ENCODE measurements around the gene PRDM16. TPM values are rescaled to one million over a fixed set of nuclear protein-coding genes. Genes with fewer than 3 reads are reported as not detected.

PRDM16 gene
- polyA plus RNA-seq, 2 of the 4 experiments (the other 2 are of a cell fraction), result 0.03 to 0.35 TPM

GRCh38 chr1:3373175-3373574, 304.2 kb downstream of the PRDM16 start (continued):
- TF ChIP-seq BCL3 (IDR thresholded peaks at IDR 0.05) (no peak), HOXA7 (CRISPR knock-in tag; IDR thresholded peaks at IDR 0.05) (no peak)

- DNase-seq (ENCODE audit: low read depth in 1 of 2, low spot score in 1 of 2) (no peak), ATAC-seq (no peak), FAIRE-seq (no peak)
- ChIA-PET POLR2A (no interaction called here), CTCF (no interaction called here)
- 47% methylated on average over 12 of the region's 20 CpGs for WGBS (ENCODE audit: missing lambda C conversion rate)
- no peak overlapping the region for H3K4me3 ChIP-seq
- no peaks in the 10 kb centered on the region for H3K4me1 ChIP-seq
- H3K9me3 ChIP-seq, result no peaks in the 10 kb centered on the region
- no peak overlapping the region for H3K4me2 ChIP-seq
- no peak for TF ChIP-seq KDM5A (IDR thresholded peaks at IDR 0.05)
- TF ChIP-seq HOXA7 (CRISPR knock-in tag; IDR thresholded peaks at IDR 0.05), result no peak
- TF ChIP-seq FOXS1 (CRISPR knock-in tag; IDR thresholded peaks at IDR 0.05), result no peak
- TF ChIP-seq FOSB (CRISPR knock-in tag; IDR thresholded peaks at IDR 0.05), result no peak
- no peak for TF ChIP-seq MAZ (IDR thresholded peaks at IDR 0.05; ENCODE audit: borderline replicate concordance, low read depth, low read length)
- no peak for TF ChIP-seq CHD2 (IDR thresholded peaks at IDR 0.05; ENCODE audit: low read length, partially characterized antibody)
- no peak for TF ChIP-seq HEYL (CRISPR knock-in tag; IDR thresholded peaks at IDR 0.05)
- TF ChIP-seq NFE2L2 (conservative IDR thresholded peaks at IDR 0.05; ENCODE audit: low read length), result no peak
- TF ChIP-seq, protein P1, sequence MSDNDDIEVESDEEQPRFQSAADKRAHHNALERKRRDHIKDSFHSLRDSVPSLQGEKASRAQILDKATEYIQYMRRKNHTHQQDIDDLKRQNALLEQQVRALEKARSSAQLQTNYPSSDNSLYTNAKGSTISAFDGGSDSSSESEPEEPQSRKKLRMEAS (IDR thresholded peaks at IDR 0.05), result no peak
- no peak for TF ChIP-seq NR3C1 (IDR thresholded peaks at IDR 0.05)
- TF ChIP-seq ZNF302 (CRISPR knock-in tag; IDR thresholded peaks at IDR 0.05), result no peak
- no peak for TF ChIP-seq BHLHE40 (IDR thresholded peaks at IDR 0.05; ENCODE audit: low read depth, low read length)
- TF ChIP-seq, protein P2, sequence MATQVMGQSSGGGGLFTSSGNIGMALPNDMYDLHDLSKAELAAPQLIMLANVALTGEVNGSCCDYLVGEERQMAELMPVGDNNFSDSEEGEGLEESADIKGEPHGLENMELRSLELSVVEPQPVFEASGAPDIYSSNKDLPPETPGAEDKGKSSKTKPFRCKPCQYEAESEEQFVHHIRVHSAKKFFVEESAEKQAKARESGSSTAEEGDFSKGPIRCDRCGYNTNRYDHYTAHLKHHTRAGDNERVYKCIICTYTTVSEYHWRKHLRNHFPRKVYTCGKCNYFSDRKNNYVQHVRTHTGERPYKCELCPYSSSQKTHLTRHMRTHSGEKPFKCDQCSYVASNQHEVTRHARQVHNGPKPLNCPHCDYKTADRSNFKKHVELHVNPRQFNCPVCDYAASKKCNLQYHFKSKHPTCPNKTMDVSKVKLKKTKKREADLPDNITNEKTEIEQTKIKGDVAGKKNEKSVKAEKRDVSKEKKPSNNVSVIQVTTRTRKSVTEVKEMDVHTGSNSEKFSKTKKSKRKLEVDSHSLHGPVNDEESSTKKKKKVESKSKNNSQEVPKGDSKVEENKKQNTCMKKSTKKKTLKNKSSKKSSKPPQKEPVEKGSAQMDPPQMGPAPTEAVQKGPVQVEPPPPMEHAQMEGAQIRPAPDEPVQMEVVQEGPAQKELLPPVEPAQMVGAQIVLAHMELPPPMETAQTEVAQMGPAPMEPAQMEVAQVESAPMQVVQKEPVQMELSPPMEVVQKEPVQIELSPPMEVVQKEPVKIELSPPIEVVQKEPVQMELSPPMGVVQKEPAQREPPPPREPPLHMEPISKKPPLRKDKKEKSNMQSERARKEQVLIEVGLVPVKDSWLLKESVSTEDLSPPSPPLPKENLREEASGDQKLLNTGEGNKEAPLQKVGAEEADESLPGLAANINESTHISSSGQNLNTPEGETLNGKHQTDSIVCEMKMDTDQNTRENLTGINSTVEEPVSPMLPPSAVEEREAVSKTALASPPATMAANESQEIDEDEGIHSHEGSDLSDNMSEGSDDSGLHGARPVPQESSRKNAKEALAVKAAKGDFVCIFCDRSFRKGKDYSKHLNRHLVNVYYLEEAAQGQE (IDR thresholded peaks at IDR 0.05), result no peak
- TF ChIP-seq KDM1A (IDR thresholded peaks at IDR 0.05; ENCODE audit: low read depth), result no peak
- no peak for TF ChIP-seq ZC3H11A (IDR thresholded peaks at IDR 0.05)
- TF ChIP-seq ELK1 (IDR thresholded peaks at IDR 0.05; ENCODE audit: low read depth, low read length), result no peak
- TF ChIP-seq, protein P3, sequence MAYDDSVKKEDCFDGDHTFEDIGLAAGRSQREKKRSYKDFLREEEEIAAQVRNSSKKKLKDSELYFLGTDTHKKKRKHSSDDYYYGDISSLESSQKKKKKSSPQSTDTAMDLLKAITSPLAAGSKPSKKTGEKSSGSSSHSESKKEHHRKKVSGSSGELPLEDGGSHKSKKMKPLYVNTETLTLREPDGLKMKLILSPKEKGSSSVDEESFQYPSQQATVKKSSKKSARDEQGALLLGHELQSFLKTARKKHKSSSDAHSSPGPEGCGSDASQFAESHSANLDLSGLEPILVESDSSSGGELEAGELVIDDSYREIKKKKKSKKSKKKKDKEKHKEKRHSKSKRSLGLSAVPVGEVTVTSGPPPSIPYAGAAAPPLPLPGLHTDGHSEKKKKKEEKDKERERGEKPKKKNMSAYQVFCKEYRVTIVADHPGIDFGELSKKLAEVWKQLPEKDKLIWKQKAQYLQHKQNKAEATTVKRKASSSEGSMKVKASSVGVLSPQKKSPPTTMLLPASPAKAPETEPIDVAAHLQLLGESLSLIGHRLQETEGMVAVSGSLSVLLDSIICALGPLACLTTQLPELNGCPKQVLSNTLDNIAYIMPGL (CRISPR knock-in tag; IDR thresholded peaks at IDR 0.05; ENCODE audit: borderline replicate concordance), result no peak
- TF ChIP-seq HOXB5 (CRISPR knock-in tag; IDR thresholded peaks at IDR 0.05), result no peak
- no peak for TF ChIP-seq RNF2 (IDR thresholded peaks at IDR 0.05; ENCODE audit: borderline replicate concordance, low read depth)
- H3K27ac ChIP-seq, result no peak overlapping the region
These were observed 304.9 kb downstream of the PRDM16 start for GRCh38 chr1:3373700-3374405.

Measured in A549 (cell line).